Lower leg skin (tissue), 3 donors: ENCODE results near the gene HPS3.

ENCODE experiments used
- POLR2A ChIP-seq, 2 donors: fragments of 450-650 bp; IDR thresholded peaks; one replicate each; pipeline ENCODE4 v1.6.1; 2016 to 2017; ENCODE audit warnings: antibody characterized with exemption in 2 of 2, mild to moderate bottlenecking in 1 of 2, moderate library complexity in 1 of 2
- TF ChIP-seq, protein P1 (sequence below), 3 donors: fragments of 450-650 bp; IDR thresholded peaks; one replicate each; pipeline ENCODE4 v1.5.1; 2016; ENCODE audit warnings: antibody characterized with exemption in 3 of 3, mild to moderate bottlenecking in 3 of 3, moderate library complexity in 2 of 3

DNA sequence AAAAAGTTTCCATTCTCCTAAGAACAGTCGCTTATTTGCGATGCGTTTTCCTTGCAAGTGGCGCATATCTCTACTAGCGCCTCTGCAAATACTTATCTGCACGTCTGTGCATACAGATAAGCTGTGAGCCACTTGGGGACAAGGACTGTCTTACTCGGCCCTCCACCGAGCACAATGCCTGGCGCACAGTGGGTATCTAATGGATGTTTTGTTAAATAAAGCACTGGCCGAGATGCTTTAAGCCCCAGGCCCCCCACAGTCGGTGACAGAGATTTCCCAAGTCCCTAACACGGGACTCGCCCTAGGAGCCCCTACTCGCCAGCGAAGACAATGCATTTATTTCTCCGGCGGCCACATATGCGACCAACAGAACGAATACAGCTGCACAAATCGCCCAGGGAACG lies 43.6 kb upstream of the HPS3 start:
- TF ChIP-seq, protein P1, sequence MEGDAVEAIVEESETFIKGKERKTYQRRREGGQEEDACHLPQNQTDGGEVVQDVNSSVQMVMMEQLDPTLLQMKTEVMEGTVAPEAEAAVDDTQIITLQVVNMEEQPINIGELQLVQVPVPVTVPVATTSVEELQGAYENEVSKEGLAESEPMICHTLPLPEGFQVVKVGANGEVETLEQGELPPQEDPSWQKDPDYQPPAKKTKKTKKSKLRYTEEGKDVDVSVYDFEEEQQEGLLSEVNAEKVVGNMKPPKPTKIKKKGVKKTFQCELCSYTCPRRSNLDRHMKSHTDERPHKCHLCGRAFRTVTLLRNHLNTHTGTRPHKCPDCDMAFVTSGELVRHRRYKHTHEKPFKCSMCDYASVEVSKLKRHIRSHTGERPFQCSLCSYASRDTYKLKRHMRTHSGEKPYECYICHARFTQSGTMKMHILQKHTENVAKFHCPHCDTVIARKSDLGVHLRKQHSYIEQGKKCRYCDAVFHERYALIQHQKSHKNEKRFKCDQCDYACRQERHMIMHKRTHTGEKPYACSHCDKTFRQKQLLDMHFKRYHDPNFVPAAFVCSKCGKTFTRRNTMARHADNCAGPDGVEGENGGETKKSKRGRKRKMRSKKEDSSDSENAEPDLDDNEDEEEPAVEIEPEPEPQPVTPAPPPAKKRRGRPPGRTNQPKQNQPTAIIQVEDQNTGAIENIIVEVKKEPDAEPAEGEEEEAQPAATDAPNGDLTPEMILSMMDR (IDR thresholded peaks at IDR 0.05): no peak
- TF ChIP-seq POLR2A (IDR thresholded peaks at IDR 0.05): no peak
